ENCODE measurements around the gene RNF141.

The RNF141 gene

DNA sequence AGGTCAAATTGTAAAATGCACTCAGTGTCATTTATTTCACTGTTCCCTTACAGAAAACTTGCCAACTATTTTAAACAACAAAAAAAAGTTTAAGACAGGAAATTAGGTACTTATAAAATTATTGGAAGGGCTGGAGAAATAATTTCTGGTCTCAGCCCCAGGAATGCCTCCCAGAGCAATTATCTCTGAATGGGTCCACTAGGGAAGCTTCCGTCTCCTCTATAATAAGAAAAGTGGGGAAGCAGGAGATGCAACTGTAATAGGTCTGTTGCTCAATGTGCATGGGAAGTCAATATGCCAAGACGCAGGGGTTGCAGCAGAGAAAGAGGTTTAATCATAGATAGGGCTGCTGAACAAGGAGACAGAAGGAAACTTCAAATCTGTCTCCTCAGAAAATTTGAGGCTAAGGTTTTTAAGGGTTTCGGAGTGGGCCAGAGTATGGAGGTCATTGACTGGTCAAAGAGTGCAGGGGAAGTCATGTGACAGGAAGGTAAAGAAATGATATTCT is 10.9 kb upstream of the RNF141 start:
- TF ChIP-seq, protein P1, sequence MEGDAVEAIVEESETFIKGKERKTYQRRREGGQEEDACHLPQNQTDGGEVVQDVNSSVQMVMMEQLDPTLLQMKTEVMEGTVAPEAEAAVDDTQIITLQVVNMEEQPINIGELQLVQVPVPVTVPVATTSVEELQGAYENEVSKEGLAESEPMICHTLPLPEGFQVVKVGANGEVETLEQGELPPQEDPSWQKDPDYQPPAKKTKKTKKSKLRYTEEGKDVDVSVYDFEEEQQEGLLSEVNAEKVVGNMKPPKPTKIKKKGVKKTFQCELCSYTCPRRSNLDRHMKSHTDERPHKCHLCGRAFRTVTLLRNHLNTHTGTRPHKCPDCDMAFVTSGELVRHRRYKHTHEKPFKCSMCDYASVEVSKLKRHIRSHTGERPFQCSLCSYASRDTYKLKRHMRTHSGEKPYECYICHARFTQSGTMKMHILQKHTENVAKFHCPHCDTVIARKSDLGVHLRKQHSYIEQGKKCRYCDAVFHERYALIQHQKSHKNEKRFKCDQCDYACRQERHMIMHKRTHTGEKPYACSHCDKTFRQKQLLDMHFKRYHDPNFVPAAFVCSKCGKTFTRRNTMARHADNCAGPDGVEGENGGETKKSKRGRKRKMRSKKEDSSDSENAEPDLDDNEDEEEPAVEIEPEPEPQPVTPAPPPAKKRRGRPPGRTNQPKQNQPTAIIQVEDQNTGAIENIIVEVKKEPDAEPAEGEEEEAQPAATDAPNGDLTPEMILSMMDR (IDR thresholded peaks at IDR 0.05; ENCODE audit: low read depth, low read length, missing control alignments): no peak
- H3K4me3 ChIP-seq (ENCODE audit: low read depth, low read length): no peak overlapping the region
- in situ Hi-C loops (cut with HindIII; ENCODE audit: low sequenced_read_pairs): no loop called here
- no peak for DNase-seq (ENCODE audit: low read depth)

DNA sequence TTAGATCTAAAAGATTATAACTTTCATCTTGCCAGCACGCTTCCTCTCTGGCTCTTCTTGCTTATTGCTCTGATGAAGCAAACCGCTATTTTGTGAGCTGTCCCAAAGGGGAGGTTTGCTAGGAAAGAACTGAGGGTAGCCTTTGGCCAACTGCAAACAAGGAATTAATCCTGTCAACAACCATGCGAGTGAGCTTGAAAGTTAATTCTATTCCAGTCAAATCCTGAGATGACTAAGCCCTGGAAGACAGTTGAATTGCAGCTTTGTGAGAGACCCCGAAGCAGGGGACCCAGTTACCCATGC is 10.3 kb upstream of the RNF141 start:
- in situ Hi-C loops (cut with HindIII; ENCODE audit: low sequenced_read_pairs): no loop called here
- H3K4me3 ChIP-seq (ENCODE audit: low read depth, low read length): no peak overlapping the region
- DNase-seq (ENCODE audit: low read depth): no peak
- TF ChIP-seq, protein P1 (IDR thresholded peaks at IDR 0.05; ENCODE audit: low read depth, low read length, missing control alignments): no peak

DNA sequence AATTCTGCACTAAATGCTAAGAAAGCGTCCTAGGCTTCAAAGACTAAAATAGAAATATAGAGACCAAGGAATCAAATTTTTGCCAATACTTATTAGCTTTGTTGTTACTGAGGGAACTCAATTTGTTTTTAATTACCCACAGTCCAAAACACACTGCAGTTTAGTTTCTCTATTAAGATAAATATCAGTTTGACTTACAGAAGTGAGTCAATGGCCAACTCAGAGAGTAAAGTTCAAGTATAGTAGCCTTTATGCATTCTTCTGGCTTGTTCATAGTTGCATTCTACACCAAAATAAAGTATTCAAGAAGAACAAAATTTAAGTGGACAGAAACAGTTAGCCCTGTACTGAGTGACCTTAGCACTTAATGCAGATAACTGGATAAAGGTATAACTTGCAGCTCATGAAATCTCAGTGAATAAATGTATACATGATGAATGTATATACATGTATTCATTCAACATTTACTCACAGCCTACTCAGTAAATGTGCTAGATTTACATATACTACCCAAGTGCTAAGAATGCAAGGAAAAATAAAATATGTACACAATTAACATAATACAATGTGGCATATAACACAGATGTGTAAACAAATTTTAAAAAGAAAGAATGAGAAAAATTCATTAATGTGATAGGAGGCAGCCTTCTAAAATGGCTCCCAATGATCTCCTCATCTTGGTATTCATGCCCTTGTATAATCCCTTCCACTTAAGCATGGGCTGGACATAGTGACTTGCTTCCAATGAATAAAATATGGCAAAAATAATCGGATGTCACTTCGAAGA is 9.7 kb upstream of the RNF141 start:
- no peak overlapping the region for H3K4me3 ChIP-seq (ENCODE audit: low read depth, low read length)
- TF ChIP-seq, protein P1 (IDR thresholded peaks at IDR 0.05; ENCODE audit: low read depth, low read length, missing control alignments): no peak
- DNase-seq (ENCODE audit: low read depth): no peak
- in situ Hi-C loops (cut with HindIII; ENCODE audit: low sequenced_read_pairs): no loop called here

DNA sequence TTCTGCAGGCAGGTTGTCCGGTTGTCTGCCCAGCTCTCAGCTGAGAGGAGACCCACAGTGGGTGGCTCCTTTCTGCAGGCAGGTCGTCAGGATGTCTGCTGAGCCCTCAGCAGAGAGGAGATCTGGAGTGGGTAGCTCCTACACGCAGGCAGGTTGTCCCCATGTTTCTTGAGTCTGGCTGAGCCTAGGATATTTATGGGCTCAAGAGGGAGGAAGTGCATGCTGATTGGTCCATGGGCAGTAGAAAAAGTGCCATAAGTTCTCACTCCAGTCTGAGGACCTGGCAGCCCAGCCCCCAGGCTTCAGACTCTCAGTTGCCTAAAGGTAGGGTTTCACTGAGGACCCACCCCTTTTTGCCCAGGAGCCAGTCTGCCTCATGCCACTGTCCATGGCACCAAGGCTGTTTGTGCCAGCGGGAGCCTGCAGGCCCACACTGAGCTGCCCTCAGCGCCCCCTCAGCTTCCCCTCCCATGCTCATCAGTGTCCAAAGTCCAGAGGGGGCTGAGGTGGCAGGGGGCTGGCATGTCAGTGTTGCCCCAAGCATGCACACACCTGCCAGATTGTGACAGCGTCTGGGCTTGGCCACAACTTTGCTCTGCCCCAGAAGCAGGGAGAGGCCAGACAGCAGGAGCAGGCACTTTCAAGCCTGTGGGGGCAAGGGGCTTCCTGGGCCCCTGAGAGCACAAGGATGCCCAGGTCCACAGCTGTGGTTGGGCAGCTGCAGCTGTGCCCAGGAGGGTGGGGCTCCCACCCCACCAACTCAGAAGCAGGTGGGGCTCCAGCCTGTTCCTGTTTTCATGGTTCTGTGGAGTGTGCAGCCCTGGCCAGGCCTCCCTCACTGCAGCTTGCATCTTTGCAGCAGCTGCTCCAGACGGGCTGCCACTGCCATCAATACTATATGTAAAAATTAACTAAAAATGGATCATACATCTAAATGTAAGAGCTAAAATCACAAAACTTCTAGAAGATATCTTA is 3.8 kb upstream of the RNF141 start:
- TF ChIP-seq, protein P1 (IDR thresholded peaks at IDR 0.05; ENCODE audit: low read depth, low read length, missing control alignments): no peak
- H3K4me3 ChIP-seq (ENCODE audit: low read depth, low read length): no peak overlapping the region
- in situ Hi-C loops (cut with HindIII; ENCODE audit: low sequenced_read_pairs): no loop called here
- DNase-seq (ENCODE audit: low read depth): no peak

DNA sequence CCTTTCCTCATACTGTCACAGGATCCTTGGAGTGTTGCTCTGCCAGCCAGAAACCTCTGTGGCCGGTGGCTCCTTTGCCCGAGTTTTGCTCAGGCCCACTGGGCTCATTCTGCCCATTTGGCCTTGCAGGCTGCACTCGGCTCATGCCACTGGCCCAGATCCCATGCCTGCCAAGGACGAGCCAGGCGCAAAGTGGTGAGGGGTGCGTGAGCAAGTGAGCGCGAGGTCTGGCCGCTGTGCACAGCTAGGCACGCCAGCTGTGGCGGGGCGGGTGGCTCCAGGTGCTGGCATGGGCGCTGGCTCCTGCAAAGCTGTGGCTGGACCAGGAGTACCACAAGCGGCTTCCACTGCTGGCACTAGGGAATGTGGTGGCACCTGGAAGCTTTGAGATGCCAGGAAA is 2.8 kb upstream of the RNF141 start:
- in situ Hi-C loops (cut with HindIII; ENCODE audit: low sequenced_read_pairs): no loop called here
- H3K4me3 ChIP-seq (ENCODE audit: low read depth, low read length): no peak overlapping the region
- TF ChIP-seq, protein P1 (IDR thresholded peaks at IDR 0.05; ENCODE audit: low read depth, low read length, missing control alignments): no peak
- no peak for DNase-seq (ENCODE audit: low read depth)

DNA sequence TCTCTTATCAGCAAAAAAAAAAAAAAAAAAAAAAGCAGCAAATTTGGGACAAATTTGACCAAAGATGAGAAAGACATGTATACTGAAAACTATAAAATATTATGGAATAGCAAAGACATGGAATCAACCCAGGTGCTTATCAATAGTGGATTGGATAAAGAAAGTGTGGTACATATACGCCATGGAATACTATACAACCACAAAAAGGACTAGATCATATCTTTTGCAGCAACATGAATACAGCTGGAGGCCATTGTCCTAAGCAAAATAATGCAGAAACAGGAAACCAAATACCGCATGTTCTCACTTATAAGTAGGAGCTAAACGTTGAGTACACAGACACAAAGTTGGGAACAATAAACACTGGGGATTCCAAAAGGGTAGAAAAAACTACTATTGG is 1.8 kb upstream of the RNF141 start:
- no peak for DNase-seq (ENCODE audit: low read depth)
- H3K4me3 ChIP-seq (ENCODE audit: low read depth, low read length): no peak overlapping the region
- TF ChIP-seq, protein P1 (IDR thresholded peaks at IDR 0.05; ENCODE audit: low read depth, low read length, missing control alignments): no peak
- in situ Hi-C loops (cut with HindIII; ENCODE audit: low sequenced_read_pairs): no loop called here
